ENCODE data around the gene RPS8. TPM values are rescaled to one million over a fixed set of nuclear protein-coding genes. Genes with fewer than 3 reads are reported as not detected.
A peak's percentile ranks its signal among the peaks of the same experiment; 100 is the strongest.

The RPS8 gene
- total and polyA plus RNA-seq, 2 of the 8 experiments (the other 6 are each of a cell fraction or from before 2014, with no cell fraction given), result 2,261 to 2,407 TPM

DNA sequence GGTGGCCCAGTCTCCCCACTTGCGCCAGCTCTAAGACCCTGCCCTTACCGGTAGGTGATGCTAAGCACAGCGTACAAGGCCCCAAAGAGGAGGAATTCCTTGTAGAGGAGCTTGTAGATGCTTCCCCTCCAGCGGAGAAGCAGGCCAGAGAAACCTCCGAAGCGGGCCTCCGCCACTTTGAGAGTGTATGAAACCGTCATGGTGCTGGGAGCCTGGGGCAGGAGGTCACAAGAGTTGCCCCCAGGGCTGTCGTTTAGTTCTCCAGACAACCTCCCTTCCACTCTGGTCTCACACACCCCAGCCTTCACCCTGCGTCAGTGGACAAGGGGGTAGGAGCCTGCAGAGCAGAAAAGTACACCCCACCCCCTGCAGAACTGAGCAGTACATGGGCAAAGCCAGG, 12.2 kb downstream of the RPS8 start:
- 86% methylated on average over 10 of the region's 10 CpGs; no CpG with 5 or more reads in 1 of the 2 experiments for WGBS, 2 experiments (ENCODE audit: extremely low coverage in 1 of 2, insufficient coverage in 1 of 2, insufficient read length in 1 of 2, insufficient replicate concordance in 2 of 2, low coverage in 1 of 2, low lambda C conversion rate in 2 of 2, missing lambda C conversion rate in 1 of 2)
- no peak overlapping the region for H2BK20ac ChIP-seq (ENCODE audit: low read length)
- H3K23me2 ChIP-seq (ENCODE audit: low read depth, low read length), result peaks cover 6% of the 10 kb centered on the region; the same call in 1 of the 2 replicates
- no peak overlapping the region for H3K18ac ChIP-seq (ENCODE audit: extremely low read depth, low read length)
- no peak overlapping the region; the same call in 1 of the 2 replicates for H4K8ac ChIP-seq (ENCODE audit: extremely low read depth, insufficient read depth, low read length)
- H3K9me3 ChIP-seq (ENCODE audit: insufficient read depth in 2 of 2, low read depth in 1 of 2, low read length in 1 of 2), result no peaks in the 10 kb centered on the region
- 0 out of 2 replicates have a peak, but pooled peaks cover 2% of the 10 kb centered on the region for H3K79me1 ChIP-seq (ENCODE audit: low read depth, low read length)
- H3K4ac ChIP-seq (replicated peaks; ENCODE audit: insufficient read length, low read depth, low read length), result no peak overlapping the region
- DNase-seq (ENCODE audit: low read depth in 1 of 2, low spot score in 2 of 2) (no peak), FAIRE-seq (no peak)
- peaks cover 4 to 18% (median 14%) of the 10 kb centered on the region in 4 experiments for H3K4me1 ChIP-seq (replicated peaks in 1 of 4; ENCODE audit: control insufficient read depth in 3 of 4, insufficient read depth in 4 of 4, low read length in 3 of 4)
- no peak overlapping the region for H2AFZ ChIP-seq (ENCODE audit: low read length)
- H3K56ac ChIP-seq (replicated peaks; ENCODE audit: insufficient read length, low read depth, low read length), result no peak overlapping the region
- no peak overlapping the region for H3K27ac ChIP-seq (ENCODE audit: low read depth, low read length)
- H3K4me3 ChIP-seq (ENCODE audit: extremely low read depth in 1 of 4, insufficient read depth in 2 of 4, low read depth in 3 of 4, low read length in 4 of 4), result no peak overlapping the region
- H2BK12ac ChIP-seq (ENCODE audit: low read depth, low read length), result peak overlapping the region; percentile 56; the same call in 1 of the 2 replicates
- no peak overlapping the region for H4K5ac ChIP-seq (ENCODE audit: insufficient read length, low read depth, low read length)
- H3K14ac ChIP-seq (ENCODE audit: insufficient read length), result no peak overlapping the region
- no peak overlapping the region; the same call in 1 of the 2 replicates for H2BK5ac ChIP-seq (ENCODE audit: low read depth, low read length)
- H3K79me2 ChIP-seq (ENCODE audit: control insufficient read depth in 1 of 2, insufficient read depth in 2 of 2, low read length in 2 of 2), result no peaks in the 10 kb centered on the region
- H4K91ac ChIP-seq (replicated peaks; ENCODE audit: insufficient read length, low read length), result no peak overlapping the region
- ChIA-PET POLR2A (ENCODE audit: partially characterized antibody) (interaction anchor here (0.6 to 23.6 kb wide), 13 partner anchors 10 to 734 kb away, joined by 3 to 428 read pairs (median 5); partner anchors contain the start of genes BTBD19, DYNLT4, PLK3 and RNU5D-1), CTCF (ENCODE audit: partially characterized antibody) (interaction anchor here (1.0 to 10.4 kb wide), 16 partner anchors 9 to 513 kb away, joined by 3 to 67 read pairs (median 9); partner anchors contain the start of genes BTBD19, DYNLT4, PLK3 and RNU5D-1)
- peak overlapping the region; percentile 99 for H2BK15ac ChIP-seq (ENCODE audit: low read length)
- no peak overlapping the region for H3K23ac ChIP-seq (ENCODE audit: insufficient read length)
- no peak overlapping the region for H2AK5ac ChIP-seq (ENCODE audit: low read depth, low read length)
- H3K9ac ChIP-seq (replicated peaks in 1 of 4; ENCODE audit: extremely low read depth in 1 of 4, low read depth in 3 of 4, low read length in 3 of 4), result no peak overlapping the region
- peaks cover 0 to 7% (median 2%) of the 10 kb centered on the region in 4 experiments; a peak in 3 of 7 replicates for H3K27me3 ChIP-seq (replicated peaks in 1 of 4; ENCODE audit: control insufficient read depth in 3 of 4, extremely low read depth in 1 of 4, insufficient read depth in 3 of 4, low read length in 3 of 4)
- H4K20me1 ChIP-seq (replicated peaks in 1 of 2; ENCODE audit: control insufficient read depth in 1 of 2, insufficient read depth in 2 of 2, low read length in 2 of 2), result no peaks in the 10 kb centered on the region
- no peak overlapping the region; a peak in 1 of 4 replicates for H3K4me2 ChIP-seq (ENCODE audit: insufficient read depth in 1 of 2, low read depth in 2 of 2, low read length in 2 of 2)
- H3K36me3 ChIP-seq (ENCODE audit: control insufficient read depth in 2 of 4, insufficient read depth in 4 of 4, low read length in 3 of 4), result no peaks in the 10 kb centered on the region
- no peak overlapping the region for H2BK120ac ChIP-seq (replicated peaks; ENCODE audit: low read depth, low read length)
- TF ChIP-seq KDM4A (IDR thresholded peaks at IDR 0.05; ENCODE audit: low read depth, low read length, severe bottlenecking) (no peak), CHD2 (IDR thresholded peaks at IDR 0.05; ENCODE audit: low read length) (no peak), RBBP5 (IDR thresholded peaks at IDR 0.05; ENCODE audit: borderline replicate concordance, low read depth, low read length) (no peak), SAP30 (IDR thresholded peaks at IDR 0.05; ENCODE audit: insufficient read depth, insufficient replicate concordance, low read length) (no peak), BACH1 (IDR thresholded peaks at IDR 0.05; ENCODE audit: low read length) (no peak), TBP (IDR thresholded peaks at IDR 0.05; ENCODE audit: low read depth, low read length) (no peak), SUZ12 (IDR thresholded peaks at IDR 0.05; ENCODE audit: low read length) (no peak), EP300 (IDR thresholded peaks at IDR 0.05; ENCODE audit: borderline replicate concordance in 1 of 2, low read depth in 2 of 2, low read length in 2 of 2) (no peak), MAFK (IDR thresholded peaks at IDR 0.05; ENCODE audit: low read depth, low read length) (no peak)
- TF ChIP-seq, protein P1, sequence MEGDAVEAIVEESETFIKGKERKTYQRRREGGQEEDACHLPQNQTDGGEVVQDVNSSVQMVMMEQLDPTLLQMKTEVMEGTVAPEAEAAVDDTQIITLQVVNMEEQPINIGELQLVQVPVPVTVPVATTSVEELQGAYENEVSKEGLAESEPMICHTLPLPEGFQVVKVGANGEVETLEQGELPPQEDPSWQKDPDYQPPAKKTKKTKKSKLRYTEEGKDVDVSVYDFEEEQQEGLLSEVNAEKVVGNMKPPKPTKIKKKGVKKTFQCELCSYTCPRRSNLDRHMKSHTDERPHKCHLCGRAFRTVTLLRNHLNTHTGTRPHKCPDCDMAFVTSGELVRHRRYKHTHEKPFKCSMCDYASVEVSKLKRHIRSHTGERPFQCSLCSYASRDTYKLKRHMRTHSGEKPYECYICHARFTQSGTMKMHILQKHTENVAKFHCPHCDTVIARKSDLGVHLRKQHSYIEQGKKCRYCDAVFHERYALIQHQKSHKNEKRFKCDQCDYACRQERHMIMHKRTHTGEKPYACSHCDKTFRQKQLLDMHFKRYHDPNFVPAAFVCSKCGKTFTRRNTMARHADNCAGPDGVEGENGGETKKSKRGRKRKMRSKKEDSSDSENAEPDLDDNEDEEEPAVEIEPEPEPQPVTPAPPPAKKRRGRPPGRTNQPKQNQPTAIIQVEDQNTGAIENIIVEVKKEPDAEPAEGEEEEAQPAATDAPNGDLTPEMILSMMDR (IDR thresholded peaks at IDR 0.05; ENCODE audit: control extremely low read depth in 1 of 3, insufficient read depth in 1 of 3, low read depth in 1 of 3, low read length in 3 of 3), result no peak
